Mucosa of descending colon (tissue), 3 donors: ENCODE measurements around the gene BLMH. TPM values are rescaled to one million over a fixed set of nuclear protein-coding genes. Genes with fewer than 3 reads are reported as not detected.

Experiments used
- ATAC-seq: fragments of 200-7000 bp; cut with Tn5 transposase; one replicate; pipeline ENCODE4 v1.9.1; 2020; ENCODE audit warnings: mild to moderate bottlenecking, moderate library complexity
- DNase-seq, 3 donors: peaks; one replicate each; pipeline ENCODE4 v3.0.0-alpha.2; 2020
- H3K36me3 ChIP-seq: fragments of 200-600 bp; one replicate; pipeline ENCODE4 v1.8.0; 2021; ENCODE audit warnings: low read depth, mild to moderate bottlenecking
- H3K4me1 ChIP-seq: fragments of 200-600 bp; one replicate; pipeline ENCODE4 v1.8.0; 2021; ENCODE audit warnings: low read depth, mild to moderate bottlenecking
- H3K4me3 ChIP-seq: fragments of 200-600 bp; one replicate; pipeline ENCODE4 v1.8.0; 2021; ENCODE audit warnings: mild to moderate bottlenecking
- H3K9me3 ChIP-seq: fragments of 200-600 bp; one replicate; pipeline ENCODE4 v1.8.0; 2021; ENCODE audit warnings: mild to moderate bottlenecking
- intact Hi-C, 2 donors: fragments of 100-400 bp; cut with DNase I in 1 of 2; cut with micrococcal nuclease in 1 of 2; formaldehyde crosslinking; loops; one replicate each; pipeline versions ENCODE4 v1.11.0 to v1.11.1; 2022; cut with DNase I, micrococcal nuclease
- total RNA-seq, 3 donors: library from RNA; stranded (reverse); fragmentation: NEBNext Ultra II Directional in 2 of 3; extraction: Animal tissue kit (Norgen Biotek cat#: 25700) in 2 of 3; gene quantifications; one replicate each; pipeline versions ENCODE4 v1.2.1 to v1.2.4, GENCODE V29; 2021 to 2023
- TF ChIP-seq, protein P1 (sequence below): fragments of 200-600 bp; IDR thresholded peaks from one replicate; pipeline ENCODE4 v1.8.0; 2022; ENCODE audit warnings: antibody characterized with exemption, mild to moderate bottlenecking
- donor health status: DM: no; HTN: no; CAD: no; lungs with moderate emphysema.
- donor health status: DM: no; HTN: no; CAD: no.
- donor health status: DM: no; HTN: yes; CAD: no.

Gene BLMH
- total RNA-seq, 3 donors from 2014 or later = 18.1 to 31.9 (median 22.0) TPM

DNA sequence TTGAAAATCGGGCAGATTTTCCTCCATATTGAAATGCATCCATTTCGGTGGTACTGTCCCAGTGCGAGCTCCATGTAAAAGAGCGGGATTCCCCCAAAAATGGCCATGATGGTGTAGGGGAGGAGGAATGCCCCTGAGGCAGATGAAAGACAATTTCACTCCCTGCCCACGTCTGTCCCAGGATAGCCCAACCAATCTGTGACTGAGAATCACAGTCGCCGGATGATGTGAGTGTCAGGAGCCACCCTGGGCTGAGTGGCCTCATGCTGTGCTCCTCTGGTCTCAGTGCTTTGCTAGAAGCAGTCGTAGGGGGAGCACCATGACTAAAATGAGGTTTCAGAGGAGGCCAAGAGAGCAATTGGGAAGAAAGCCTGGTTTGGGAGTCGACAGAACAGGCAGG is 72.9 kb downstream of the BLMH start:
- TF ChIP-seq, protein P1, sequence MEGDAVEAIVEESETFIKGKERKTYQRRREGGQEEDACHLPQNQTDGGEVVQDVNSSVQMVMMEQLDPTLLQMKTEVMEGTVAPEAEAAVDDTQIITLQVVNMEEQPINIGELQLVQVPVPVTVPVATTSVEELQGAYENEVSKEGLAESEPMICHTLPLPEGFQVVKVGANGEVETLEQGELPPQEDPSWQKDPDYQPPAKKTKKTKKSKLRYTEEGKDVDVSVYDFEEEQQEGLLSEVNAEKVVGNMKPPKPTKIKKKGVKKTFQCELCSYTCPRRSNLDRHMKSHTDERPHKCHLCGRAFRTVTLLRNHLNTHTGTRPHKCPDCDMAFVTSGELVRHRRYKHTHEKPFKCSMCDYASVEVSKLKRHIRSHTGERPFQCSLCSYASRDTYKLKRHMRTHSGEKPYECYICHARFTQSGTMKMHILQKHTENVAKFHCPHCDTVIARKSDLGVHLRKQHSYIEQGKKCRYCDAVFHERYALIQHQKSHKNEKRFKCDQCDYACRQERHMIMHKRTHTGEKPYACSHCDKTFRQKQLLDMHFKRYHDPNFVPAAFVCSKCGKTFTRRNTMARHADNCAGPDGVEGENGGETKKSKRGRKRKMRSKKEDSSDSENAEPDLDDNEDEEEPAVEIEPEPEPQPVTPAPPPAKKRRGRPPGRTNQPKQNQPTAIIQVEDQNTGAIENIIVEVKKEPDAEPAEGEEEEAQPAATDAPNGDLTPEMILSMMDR = no peak
- no peaks in the 10 kb centered on the region for H3K9me3 ChIP-seq
- no peaks in the 10 kb centered on the region for H3K36me3 ChIP-seq
- H3K4me1 ChIP-seq = no peaks in the 10 kb centered on the region
- H3K4me3 ChIP-seq = no peak overlapping the region
- no peak for ATAC-seq
- intact Hi-C loops = no loop called here
- no peak for DNase-seq

- ATAC-seq (no peak), DNase-seq (no peak)
- TF ChIP-seq, protein P1 = no peak
- no peaks in the 10 kb centered on the region for H3K36me3 ChIP-seq
- no peaks in the 10 kb centered on the region for H3K9me3 ChIP-seq
- no peaks in the 10 kb centered on the region for H3K4me1 ChIP-seq
- intact Hi-C loops = no loop called here
- no peak overlapping the region for H3K4me3 ChIP-seq
These were observed 73.9 kb downstream of the BLMH start for GRCh38 chr17:30217746-30218245.

- H3K4me3 ChIP-seq = no peak overlapping the region
- TF ChIP-seq, protein P1 = no peak
- no peaks in the 10 kb centered on the region for H3K36me3 ChIP-seq
- H3K9me3 ChIP-seq = no peaks in the 10 kb centered on the region
- ATAC-seq (no peak), DNase-seq (no peak)
- intact Hi-C loops = no loop called here
- no peaks in the 10 kb centered on the region for H3K4me1 ChIP-seq
These were observed 74.7 kb downstream of the BLMH start for GRCh38 chr17:30217054-30217453.

GRCh38 chr17:30212750-30213149 is 79.0 kb downstream of the BLMH start:
- Histone ChIP-seq H3K4me1 (no peaks in the 10 kb centered on the region), H3K4me3 (no peak overlapping the region), H3K36me3 (no peaks in the 10 kb centered on the region), H3K9me3 (no peaks in the 10 kb centered on the region)
- TF ChIP-seq, protein P1 = no peak
- no peak for DNase-seq
- ATAC-seq = no peak
- intact Hi-C loops = no loop called here

- DNase-seq = no peak
- H3K4me1 ChIP-seq = no peaks in the 10 kb centered on the region
- H3K4me3 ChIP-seq = no peak overlapping the region
- TF ChIP-seq, protein P1 = no peak
- intact Hi-C loops = no loop called here
- no peak for ATAC-seq
- H3K9me3 ChIP-seq = no peaks in the 10 kb centered on the region
- H3K36me3 ChIP-seq = no peaks in the 10 kb centered on the region
These were observed 80.4 kb downstream of the BLMH start for GRCh38 chr17:30211371-30211770.

DNA sequence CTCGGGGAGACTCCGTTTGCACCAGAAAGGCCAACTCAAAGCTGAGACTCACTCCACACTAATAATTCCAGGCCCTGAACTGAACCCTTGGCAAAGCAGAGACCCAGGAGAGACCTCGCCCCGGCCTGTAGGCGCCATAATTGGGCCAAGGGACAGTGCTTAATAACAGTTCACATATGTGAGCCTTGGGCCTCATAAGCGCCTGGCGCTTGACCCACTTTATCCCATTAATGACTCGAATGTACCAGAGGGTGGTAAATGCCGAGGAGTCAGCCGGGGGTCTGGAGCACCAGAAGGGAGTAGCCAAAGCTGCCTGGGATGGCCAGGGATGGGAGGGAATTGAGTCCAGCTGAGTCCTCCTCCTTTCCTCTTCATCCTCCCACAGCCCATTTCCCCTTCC is 80.8 kb downstream of the BLMH start:
- no peak for ATAC-seq

More for the DNA sequence above, 80.8 kb downstream of the BLMH start:
- no peaks in the 10 kb centered on the region for H3K4me1 ChIP-seq
- TF ChIP-seq, protein P1 = no peak
- intact Hi-C loops = no loop called here
- no peaks in the 10 kb centered on the region for H3K9me3 ChIP-seq
- H3K4me3 ChIP-seq = no peak overlapping the region
- no peaks in the 10 kb centered on the region for H3K36me3 ChIP-seq
- no peak for DNase-seq
